ENCODE measurements around the gene ADAMTS16.

The ADAMTS16 gene

DNA sequence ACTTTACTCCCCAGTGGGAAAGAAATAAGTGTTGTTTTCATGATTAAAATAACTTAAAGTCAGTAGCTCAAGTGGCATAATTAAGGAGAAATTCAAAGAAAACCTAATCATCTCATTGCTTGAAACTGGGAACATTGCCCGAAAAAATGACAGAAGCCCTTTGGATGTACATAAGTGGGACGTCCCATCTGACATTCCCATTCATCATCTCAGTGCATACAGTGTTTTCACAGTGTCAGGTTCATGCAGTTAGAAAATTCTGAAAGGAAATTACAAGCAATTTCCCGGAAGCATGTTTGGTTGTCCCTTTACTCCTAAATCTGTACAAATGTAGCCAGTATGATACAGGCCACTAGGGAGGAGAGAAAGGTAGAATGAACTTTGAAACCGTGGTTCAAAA, 95.6 kb downstream of the ADAMTS16 start:
- no peak for DNase-seq

- no peak for DNase-seq
Observed at GRCh38 chr5:5239191-5239590, 99.1 kb downstream of the ADAMTS16 start.

DNA sequence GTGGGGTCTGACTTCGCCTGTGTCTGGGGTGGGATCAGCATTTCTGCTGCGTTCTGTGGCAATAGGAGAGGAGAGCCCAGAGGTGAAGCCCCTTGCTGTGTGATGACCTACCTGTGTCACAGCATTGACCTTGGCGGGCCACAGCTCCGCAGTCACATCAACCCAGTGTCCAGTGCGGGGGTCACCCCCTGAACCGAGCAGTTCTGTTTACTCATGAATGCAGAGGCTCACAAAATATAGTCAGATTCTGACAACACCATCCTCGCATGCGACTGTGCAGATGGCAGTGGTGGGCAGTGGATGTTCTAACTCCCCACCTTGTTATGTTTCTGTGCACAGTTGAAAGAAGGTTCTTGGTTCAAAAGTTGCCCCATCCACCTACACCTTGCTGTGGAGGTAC, 100.1 kb downstream of the ADAMTS16 start:
- no peak for DNase-seq

GRCh38 chr5:5242056-5242455, 101.9 kb downstream of the ADAMTS16 start:
- DNase-seq = no peak

DNA sequence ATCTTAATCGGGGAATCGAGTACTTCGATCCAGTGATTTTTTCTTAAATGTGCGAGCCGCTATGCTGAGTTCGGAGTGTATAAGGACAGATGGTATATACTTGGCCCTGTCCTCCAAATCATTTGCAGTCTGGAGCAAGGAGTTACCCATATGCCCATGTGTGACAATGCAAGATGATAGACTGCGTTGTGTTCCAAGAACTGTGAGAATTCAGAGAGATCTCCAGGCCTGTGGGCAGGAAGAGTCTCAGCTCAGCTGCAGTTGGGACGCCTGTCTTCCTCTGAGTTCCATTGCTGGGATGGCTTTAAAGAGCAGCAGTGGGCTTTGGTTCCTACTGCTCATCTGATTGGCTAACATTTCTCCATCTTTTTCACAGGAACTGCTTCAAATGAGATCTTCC, 106.6 kb downstream of the ADAMTS16 start:
- no peak for DNase-seq

GRCh38 chr5:5250758-5251157, 110.6 kb downstream of the ADAMTS16 start:
- no peak for DNase-seq

GRCh38 chr5:5252106-5252505, 112.0 kb downstream of the ADAMTS16 start:
- DNase-seq = no peak

DNA sequence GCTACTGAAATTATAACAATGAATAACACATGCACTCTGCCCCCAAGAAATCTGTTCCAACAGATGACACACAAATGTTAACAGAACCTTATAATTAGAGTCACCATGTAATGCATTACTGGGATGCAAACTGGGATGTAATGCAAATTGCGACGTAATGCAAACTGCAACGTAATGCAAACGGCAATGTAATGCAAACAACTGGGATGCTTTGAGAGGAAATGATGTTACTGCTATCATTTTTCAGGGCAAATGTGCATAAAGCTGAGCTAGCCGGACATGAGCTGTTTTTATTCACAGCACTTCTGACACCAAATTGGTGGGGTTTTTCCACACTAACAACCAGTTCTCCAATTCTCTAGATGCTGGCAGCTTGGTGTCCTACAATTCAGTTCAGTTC, 117.2 kb downstream of the ADAMTS16 start:
- DNase-seq = no peak

- DNase-seq = no peak
Observed at GRCh38 chr5:5258564-5258963, 118.4 kb downstream of the ADAMTS16 start.

- no peak for DNase-seq
Observed at GRCh38 chr5:5264727-5265126, 124.6 kb downstream of the ADAMTS16 start.

DNA sequence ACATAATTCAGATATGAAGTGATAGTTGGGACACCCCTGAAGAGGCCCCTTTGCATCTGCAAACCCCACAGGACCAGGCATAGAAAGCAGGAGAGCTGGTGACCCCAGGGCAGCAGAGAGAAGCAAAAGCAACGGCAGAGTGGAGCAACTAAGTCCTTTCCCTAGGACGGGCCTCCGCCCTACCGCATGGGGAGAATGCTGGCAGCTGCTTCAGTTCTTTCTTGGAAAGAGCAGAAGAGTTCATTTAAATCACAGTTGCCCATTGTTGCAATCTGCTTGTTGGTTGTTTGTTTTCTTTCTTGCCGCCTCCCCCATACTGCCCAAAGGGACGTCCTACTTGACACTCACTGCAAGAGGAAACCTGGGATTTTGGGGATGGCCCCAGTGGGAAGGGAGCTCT, 126.2 kb downstream of the ADAMTS16 start:
- DNase-seq = no peak

GRCh38 chr5:5270161-5270560, 130.0 kb downstream of the ADAMTS16 start:
- DNase-seq = no peak

- DNase-seq = peak; percentile 67
Observed at GRCh38 chr5:5270958-5271785, 131.0 kb downstream of the ADAMTS16 start.

- DNase-seq = no peak
Observed at GRCh38 chr5:5271786-5272321, 131.7 kb downstream of the ADAMTS16 start.

GRCh38 chr5:5273398-5273797, 133.3 kb downstream of the ADAMTS16 start:
- DNase-seq = no peak

DNA sequence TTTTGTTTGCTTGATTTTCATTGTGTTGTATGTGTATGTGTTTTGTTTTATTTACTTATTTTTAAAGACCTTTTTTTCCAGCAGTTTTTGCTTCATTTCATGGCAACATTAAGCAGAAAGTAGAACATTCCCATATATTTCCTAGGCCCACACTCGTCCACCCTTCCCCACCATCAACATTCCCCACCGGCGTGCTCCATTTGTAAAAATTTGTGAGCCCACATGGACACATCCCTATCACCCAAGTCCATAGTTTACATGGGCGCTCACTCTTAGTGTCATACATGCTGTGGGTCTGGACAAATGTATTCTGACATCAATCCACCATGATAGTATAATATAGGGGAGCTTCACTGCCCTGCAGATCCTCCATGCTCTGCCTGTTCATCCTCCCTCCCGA, 133.8 kb downstream of the ADAMTS16 start:
- DNase-seq = no peak

DNA sequence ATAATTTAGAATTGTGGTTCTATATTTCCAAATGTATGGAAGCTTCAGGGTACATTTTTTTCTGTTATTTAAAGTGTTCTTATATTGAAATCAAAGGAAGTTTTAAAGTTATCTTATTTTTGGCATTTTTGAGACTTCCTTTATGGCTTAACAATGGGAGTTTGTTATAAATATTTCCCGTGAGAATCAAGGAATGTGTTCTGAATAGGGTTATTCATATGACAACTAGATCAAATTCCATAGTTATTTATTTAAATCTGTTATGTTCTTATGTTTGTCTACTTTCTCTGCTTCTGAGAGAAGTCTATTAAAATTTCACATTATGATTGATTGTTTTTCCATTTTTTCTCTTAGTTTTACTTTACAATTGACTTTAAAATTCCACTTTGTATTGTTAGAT, 135.1 kb downstream of the ADAMTS16 start:
- no peak for DNase-seq

DNA sequence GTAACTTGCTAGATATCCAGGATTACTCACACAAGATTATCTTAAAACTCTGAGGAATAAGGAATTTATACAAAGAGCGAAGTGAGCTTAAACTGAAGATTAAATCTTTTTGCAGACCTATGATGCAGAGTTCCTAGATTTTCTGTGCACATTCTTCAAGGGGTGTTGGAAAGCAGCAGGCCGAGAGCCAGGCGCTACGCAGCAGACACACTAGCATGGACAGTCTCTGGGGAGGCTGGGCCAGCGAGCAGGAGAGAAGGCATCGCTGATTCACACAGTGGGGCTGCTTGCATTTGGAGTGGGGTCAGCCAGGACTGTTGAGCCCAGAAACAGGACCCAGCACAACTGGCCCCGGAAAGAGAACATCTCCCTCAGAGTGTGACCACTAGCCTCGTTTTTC, 136.3 kb downstream of the ADAMTS16 start:
- no peak for DNase-seq

GRCh38 chr5:5276951-5277517, 136.9 kb downstream of the ADAMTS16 start:
- DNase-seq = no peak

- DNase-seq = no peak
Observed at GRCh38 chr5:5278201-5278814, 138.2 kb downstream of the ADAMTS16 start.

DNA sequence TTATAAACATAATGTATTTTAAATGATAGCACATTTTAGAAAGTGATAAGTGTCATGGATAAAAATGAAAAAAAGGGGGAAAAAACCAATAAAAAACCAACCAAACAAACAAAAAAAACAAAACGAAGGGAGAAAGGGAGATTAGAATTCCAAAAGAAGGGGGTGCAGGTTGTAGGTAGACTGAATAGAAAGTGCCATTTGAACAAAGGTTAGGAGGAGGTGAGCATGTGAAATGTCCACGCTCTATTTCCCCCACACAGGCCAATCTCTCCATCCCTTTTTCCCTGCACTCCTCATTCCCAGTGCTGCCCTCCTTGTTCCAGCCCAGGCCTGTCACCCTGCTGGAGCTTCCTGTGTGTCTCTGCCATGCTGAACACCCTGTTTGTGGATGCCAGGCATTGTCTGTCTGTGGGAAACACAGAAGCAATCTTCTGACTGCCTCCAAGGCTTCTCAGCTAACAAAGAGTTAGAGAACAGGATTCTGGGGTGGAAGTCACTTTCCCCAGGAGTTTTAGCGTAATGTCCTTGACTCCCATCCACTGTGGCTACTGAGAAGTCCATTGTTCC, 138.8 kb downstream of the ADAMTS16 start:
- no peak for DNase-seq

DNA sequence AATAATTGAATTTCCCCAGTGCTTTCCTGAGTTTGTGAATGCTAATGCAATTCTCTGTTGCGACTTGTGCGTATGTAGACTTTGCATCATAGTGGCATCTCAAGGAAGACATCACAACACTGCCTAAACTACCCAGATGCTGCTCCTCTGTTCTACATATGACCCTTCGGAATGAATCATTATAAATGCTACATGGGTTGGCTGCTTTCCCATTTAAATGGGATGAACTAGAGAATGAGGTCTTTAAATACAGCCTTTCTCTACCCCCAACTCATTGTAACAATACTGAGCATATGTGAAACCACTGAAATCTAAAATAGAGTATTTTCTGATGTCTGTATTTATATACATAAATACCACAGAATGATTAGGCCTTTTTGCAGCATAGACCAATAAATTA, 145.8 kb downstream of the ADAMTS16 start:
- no peak for DNase-seq

GRCh38 chr5:5287419-5287818, 147.3 kb downstream of the ADAMTS16 start:
- no peak for DNase-seq

- no peak for DNase-seq
Observed at GRCh38 chr5:5288201-5288600, 148.1 kb downstream of the ADAMTS16 start.

All from NCI-H2029 treated with DMSO at 0.1 percent for 48 hours (cell line).